ENCODE data around the gene APBB2.
"Not testable (repeated sequence)": the region's sequence is repeated elsewhere in the genome, so short reads cannot be mapped to it uniquely, and the experiment has no call there.

- not testable (repeated sequence) for TF ChIP-seq CTCF (IDR thresholded peaks at IDR 0.05; ENCODE audit: low read length); EZH2 (IDR thresholded peaks at IDR 0.05; ENCODE audit: borderline replicate concordance, low read length)
Observed at GRCh38 chr4:41147570-41147969, 66.8 kb downstream of the APBB2 start.

Data from OCI-LY1 (cell line).